Peyer's patch (tissue), 4 donors: ENCODE results near the gene MS4A1. TPM values are rescaled to one million over a fixed set of nuclear protein-coding genes. Genes with fewer than 3 reads are reported as not detected.

Source experiments
- DNase-seq, 3 donors: peaks; one replicate each; pipeline ENCODE4 v3.0.0-alpha.2; 2017 to 2019
- H3K27ac ChIP-seq, 4 donors: fragments of 200-600 bp; sonication (generic); one replicate each; pipeline ENCODE4 v1.5.1; 2016 to 2019
- H3K27me3 ChIP-seq, 2 donors: fragments of 200-600 bp; sonication (generic); one replicate each; pipeline ENCODE4 v1.5.1; 2019
- H3K36me3 ChIP-seq, 3 donors: fragments of 200-600 bp; sonication (generic); one replicate each; pipeline ENCODE4 v1.5.1; 2016 to 2019
- H3K4me1 ChIP-seq, 4 donors: fragments of 200-600 bp; sonication (generic); one replicate each; pipeline ENCODE4 v1.5.1; 2016 to 2019
- H3K4me3 ChIP-seq, 4 donors: fragments of 200-600 bp; sonication (generic); 1 replicate in 3 of 4; 2 replicates in 1 of 4; pipeline ENCODE4 v1.5.1; 2016 to 2019; ENCODE audit warnings: mild to moderate bottlenecking in 1 of 4
- H3K9me3 ChIP-seq, 4 donors: fragments of 200-600 bp; sonication (generic); one replicate each; pipeline ENCODE4 v1.5.1; 2016 to 2019; ENCODE audit warnings: mild to moderate bottlenecking in 1 of 4
- CTCF ChIP-seq, 6 experiments: fragments of 450-650 bp in 4 of 6; fragments of 200-600 bp in 2 of 6; sonication (generic) in 1 of 6; IDR thresholded peaks; one replicate each; pipeline ENCODE4 v1.5.1; 2017 to 2019; ENCODE audit warnings: antibody characterized with exemption in 6 of 6, mild to moderate bottlenecking in 3 of 6, moderate library complexity in 1 of 6
- POLR2A ChIP-seq, 2 donors: fragments of 450-650 bp; IDR thresholded peaks; one replicate each; pipeline ENCODE4 v1.5.1; 2017; ENCODE audit warnings: antibody characterized with exemption in 2 of 2, mild to moderate bottlenecking in 2 of 2, moderate library complexity in 2 of 2
- total RNA-seq, 4 donors: library from RNA; depleted of rRNA; stranded (reverse); fragments of >200 nt; gene quantifications; one replicate each; pipeline ENCODE4 v1.1.0, GENCODE V29; 2016

The MS4A1 gene
- total RNA-seq, 4 donors from 2014 or later: 3.2 to 260 (median 18.5) TPM; not detected in 1

GRCh38 chr11:60459345-60459744, 3.7 kb downstream of the MS4A1 start:
- DNase-seq: no peak

GRCh38 chr11:60468829-60469228, 13.2 kb downstream of the MS4A1 start:
- H3K27me3 ChIP-seq: no peaks in the 10 kb centered on the region
- TF ChIP-seq CTCF (IDR thresholded peaks at IDR 0.05): no peak
- TF ChIP-seq POLR2A (IDR thresholded peaks at IDR 0.05): no peak
- H3K4me3 ChIP-seq: no peak overlapping the region
- H3K27ac ChIP-seq: no peak overlapping the region
- no peak for DNase-seq
- H3K4me1 ChIP-seq: no peaks in the 10 kb centered on the region
- no peaks in the 10 kb centered on the region for H3K9me3 ChIP-seq
- no peaks in the 10 kb centered on the region for H3K36me3 ChIP-seq

More at GRCh38 chr11:60459345-60459744, 3.7 kb downstream of the MS4A1 start:
- peak overlapping the region in 1 of 4 donors; percentile 46 for H3K27ac ChIP-seq
- no peaks in the 10 kb centered on the region for H3K27me3 ChIP-seq
- no peaks in the 10 kb centered on the region for H3K36me3 ChIP-seq
- peaks cover 0 to 3% (median 0%) of the 10 kb centered on the region in 4 donors for H3K4me1 ChIP-seq
- TF ChIP-seq CTCF (IDR thresholded peaks at IDR 0.05) (no peak), POLR2A (IDR thresholded peaks at IDR 0.05) (no peak)
- no peaks in the 10 kb centered on the region for H3K9me3 ChIP-seq
- peak overlapping the region in 1 of 4 donors; percentile 9 for H3K4me3 ChIP-seq

GRCh38 chr11:60469723-60470122, 14.1 kb downstream of the MS4A1 start:
- no peak for DNase-seq
- Histone ChIP-seq H3K9me3 (no peaks in the 10 kb centered on the region), H3K4me3 (no peak overlapping the region), H3K4me1 (no peaks in the 10 kb centered on the region), H3K27ac (no peak overlapping the region), H3K27me3 (no peaks in the 10 kb centered on the region), H3K36me3 (no peaks in the 10 kb centered on the region)
- TF ChIP-seq CTCF (IDR thresholded peaks at IDR 0.05): no peak
- TF ChIP-seq POLR2A (IDR thresholded peaks at IDR 0.05): no peak

- Histone ChIP-seq H3K36me3 (no peaks in the 10 kb centered on the region), H3K9me3 (no peaks in the 10 kb centered on the region), H3K27me3 (no peaks in the 10 kb centered on the region), H3K27ac (peak overlapping the region in 1 of 4 donors; percentile 28), H3K4me1 (no peaks in the 10 kb centered on the region), H3K4me3 (no peak overlapping the region)
- peak in 2 of 3 donors; percentile 30 to 50 for DNase-seq
- TF ChIP-seq CTCF (IDR thresholded peaks at IDR 0.05): no peak
Measured at GRCh38 chr11:60477035-60477445, 21.4 kb downstream of the MS4A1 start.

GRCh38 chr11:60482361-60482760, 26.7 kb downstream of the MS4A1 start:
- no peak overlapping the region for H3K4me3 ChIP-seq
- no peaks in the 10 kb centered on the region for H3K27me3 ChIP-seq
- TF ChIP-seq CTCF (IDR thresholded peaks at IDR 0.05): no peak
- TF ChIP-seq POLR2A (IDR thresholded peaks at IDR 0.05): no peak
- no peaks in the 10 kb centered on the region for H3K9me3 ChIP-seq
- peak in 2 of 3 donors; percentile 39 to 49 for DNase-seq
- no peak overlapping the region for H3K27ac ChIP-seq
- no peaks in the 10 kb centered on the region for H3K36me3 ChIP-seq
- no peaks in the 10 kb centered on the region for H3K4me1 ChIP-seq

- Histone ChIP-seq H3K4me1 (no peaks in the 10 kb centered on the region), H3K36me3 (no peaks in the 10 kb centered on the region), H3K27ac (no peak overlapping the region), H3K9me3 (no peaks in the 10 kb centered on the region), H3K4me3 (no peak overlapping the region), H3K27me3 (no peaks in the 10 kb centered on the region)
- no peak for TF ChIP-seq POLR2A (IDR thresholded peaks at IDR 0.05)
- TF ChIP-seq CTCF (IDR thresholded peaks at IDR 0.05): peak; percentile 59 to 73 (median 66)
- DNase-seq: peak in 2 of 3 donors; percentile 65 to 78
Measured at GRCh38 chr11:60485987-60486386, 30.3 kb downstream of the MS4A1 start.
